PC-9 (cell line): ENCODE measurements around the gene AP4M1. TPM values are rescaled to one million over a fixed set of nuclear protein-coding genes. Genes with fewer than 3 reads are reported as not detected.

Source experiments
- BruUV-seq: library from RNA; stranded (reverse); fragments of 400-500 nt; replicated peaks from 2 replicates; lab custom pipeline; 2021; lab: Mats Ljungman, UMichigan
- CTCF ChIA-PET: fragments of 300-600 bp; sonication (Branson Sonifier 250); formaldehyde crosslinking; loops from one replicate; lab custom pipeline; 2022; ENCODE audit warnings: antibody characterized with exemption; lab: Charles Lee
- POLR2A ChIA-PET: fragments of 300-600 bp; sonication (Branson Sonifier 250); formaldehyde crosslinking; loops from one replicate; lab custom pipeline; 2022; ENCODE audit warnings: antibody characterized with exemption; ENCODE audit not compliant: unreplicated experiment; lab: Charles Lee
- DNase-seq, 2 experiments: peaks; one replicate each; pipeline versions ENCODE4 v3.0.0 to v3.0.0-alpha.2; 2015 to 2022; ENCODE audit warnings: mixed read lengths in 1 of 2
- H2AFZ ChIP-seq: fragments of 200-600 bp; sonication (generic); 2 replicates; pipeline ENCODE4 v1.8.1; 2017; ENCODE audit warnings: antibody characterized with exemption
- H3F3A ChIP-seq: fragments of 200-600 bp; sonication (generic); 2 replicates; pipeline ENCODE4 v1.8.1; 2017; ENCODE audit warnings: antibody characterized with exemption, mild to moderate bottlenecking, low read depth; ENCODE audit not compliant: insufficient read depth
- H3K27ac ChIP-seq: fragments of 200-600 bp; sonication (generic); 2 replicates; pipeline ENCODE4 v1.6.1; 2016; ENCODE audit warnings: mixed run types
- H3K27me3 ChIP-seq: fragments of 200-600 bp; sonication (generic); 2 replicates; pipeline ENCODE4 v1.6.1; 2016; ENCODE audit warnings: low read depth, mixed run types; ENCODE audit not compliant: insufficient read depth
- H3K36me3 ChIP-seq: fragments of 200-600 bp; sonication (generic); 2 replicates; pipeline ENCODE4 v1.6.1; 2016; ENCODE audit warnings: low read depth, mixed run types
- H3K4me1 ChIP-seq: fragments of 200-600 bp; sonication (generic); replicated peaks from 2 replicates; pipeline ENCODE4 v1.6.1; 2016; ENCODE audit warnings: mixed run types; ENCODE audit not compliant: insufficient read depth
- H3K4me2 ChIP-seq: fragments of 200-600 bp; sonication (generic); 2 replicates; pipeline ENCODE4 v1.6.1; 2017; ENCODE audit warnings: mixed run types
- H3K4me3 ChIP-seq: fragments of 200-600 bp; sonication (generic); 2 replicates; pipeline ENCODE4 v1.6.1; 2016; ENCODE audit warnings: mixed run types
- H3K79me2 ChIP-seq: fragments of 200-600 bp; sonication (generic); 2 replicates; pipeline ENCODE4 v1.6.1; 2017; ENCODE audit warnings: low read depth, mixed run types
- H3K9me2 ChIP-seq: fragments of 200-600 bp; sonication (generic); 2 replicates; pipeline ENCODE4 v1.8.1; 2017; ENCODE audit warnings: mild to moderate bottlenecking; ENCODE audit not compliant: insufficient read depth
- H3K9me3 ChIP-seq: fragments of 200-600 bp; sonication (generic); 2 replicates; pipeline ENCODE4 v1.8.1; 2016; ENCODE audit warnings: low read depth; ENCODE audit not compliant: insufficient read depth
- H4K20me1 ChIP-seq: fragments of 200-600 bp; sonication (generic); 2 replicates; pipeline ENCODE4 v1.8.1; 2017; ENCODE audit not compliant: insufficient read depth
- CTCF ChIP-seq: fragments of 200-600 bp; sonication (generic); conservative IDR thresholded peaks from 2 replicates; pipeline ENCODE4 v1.6.1; 2017; ENCODE audit warnings: mixed run types, antibody characterized with exemption, mild to moderate bottlenecking, moderate library complexity
- EZH2 ChIP-seq: fragments of 200-600 bp; sonication (generic); IDR thresholded peaks from 2 replicates; pipeline ENCODE4 v1.8.0; 2017; ENCODE audit warnings: antibody characterized with exemption, low read depth
- intact Hi-C: fragments of 100-400 bp; cut with micrococcal nuclease; formaldehyde crosslinking; loops from one replicate; pipeline ENCODE4 v1.10.0; 2022; ENCODE audit not compliant: unreplicated experiment
- total RNA-seq: library from RNA; stranded (reverse); gene quantifications from 2 replicates; pipeline ENCODE4 v1.2.3, GENCODE V29; 2021

The AP4M1 gene
- total RNA-seq, 1 experiment from 2014 or later, result 18.1 TPM

- H3K36me3 ChIP-seq, result 0 out of 2 replicates have a peak, but pooled peaks cover 8% of the 10 kb centered on the region
- H3K9me3 ChIP-seq, result no peaks in the 10 kb centered on the region
- intact Hi-C loops, result no loop called here
- H3K27ac ChIP-seq, result no peak overlapping the region
- H3K9me2 ChIP-seq, result no peaks in the 10 kb centered on the region
- no peaks in the 10 kb centered on the region; the same call in 1 of the 2 replicates for H3F3A ChIP-seq
- no peak overlapping the region for H3K4me3 ChIP-seq
- no TSS peak for BruUV-seq
- H4K20me1 ChIP-seq, result no peaks in the 10 kb centered on the region
- no peaks in the 10 kb centered on the region for H3K4me1 ChIP-seq
- POLR2A ChIA-PET, result no interaction called here
- DNase-seq, result no peak
- CTCF ChIA-PET, result no interaction called here
- H3K79me2 ChIP-seq, result no peaks in the 10 kb centered on the region
- TF ChIP-seq CTCF (no peak), EZH2 (no peak)
- H2AFZ ChIP-seq, result no peak overlapping the region
- no peaks in the 10 kb centered on the region for H3K27me3 ChIP-seq
- H3K4me2 ChIP-seq, result no peak overlapping the region
Measured at GRCh38 chr7:100057006-100057405, 44.4 kb upstream of the AP4M1 start.

- ChIA-PET POLR2A (interaction anchor here (0.6 kb wide), 1 partner anchor 11 kb away, joined by 3 read pairs; no protein-coding TSS in a partner anchor), CTCF (interaction anchor here (0.7 kb wide), 2 partner anchors 457 to 1670 kb away, joined by 3 read pairs; no protein-coding TSS in a partner anchor)
- Histone ChIP-seq H3K9me3 (no peaks in the 10 kb centered on the region), H3F3A (no peaks in the 10 kb centered on the region), H4K20me1 (no peaks in the 10 kb centered on the region), H3K9me2 (no peaks in the 10 kb centered on the region), H3K36me3 (0 out of 2 replicates have a peak, but pooled peaks cover 8% of the 10 kb centered on the region), H3K27ac (no peak overlapping the region), H3K27me3 (no peaks in the 10 kb centered on the region), H3K4me3 (no peak overlapping the region), H3K4me2 (no peak overlapping the region), H2AFZ (no peak overlapping the region), H3K79me2 (no peaks in the 10 kb centered on the region), H3K4me1 (no peaks in the 10 kb centered on the region)
- DNase-seq, result no peak
- no TSS peak for BruUV-seq
- intact Hi-C loops, result no loop called here
- no peak for TF ChIP-seq EZH2
- no peak for TF ChIP-seq CTCF
Measured at GRCh38 chr7:100059251-100059739, 42.1 kb upstream of the AP4M1 start.

- no peaks in the 10 kb centered on the region for H4K20me1 ChIP-seq
- no peaks in the 10 kb centered on the region for H3K9me2 ChIP-seq
- no peak overlapping the region for H2AFZ ChIP-seq
- H3K4me1 ChIP-seq, result no peaks in the 10 kb centered on the region
- no peaks in the 10 kb centered on the region for H3K9me3 ChIP-seq
- no peak overlapping the region for H3K4me2 ChIP-seq
- no peak overlapping the region for H3K4me3 ChIP-seq
- no TSS peak for BruUV-seq
- CTCF ChIA-PET, result no interaction called here
- no peak for TF ChIP-seq EZH2
- no peak for TF ChIP-seq CTCF
- H3K79me2 ChIP-seq, result no peaks in the 10 kb centered on the region
- DNase-seq, result no peak
- intact Hi-C loops, result no loop called here
- H3K36me3 ChIP-seq, result peaks cover 11% of the 10 kb centered on the region; the same call in 1 of the 2 replicates
- H3K27me3 ChIP-seq, result no peaks in the 10 kb centered on the region
- POLR2A ChIA-PET, result interaction anchor here (0.6 kb wide), 1 partner anchor 35 kb away, joined by 9 read pairs; no protein-coding TSS in a partner anchor
- 0 out of 2 replicates have a peak, but pooled peaks cover 6% of the 10 kb centered on the region for H3F3A ChIP-seq
- H3K27ac ChIP-seq, result no peak overlapping the region
Measured at GRCh38 chr7:100061518-100062193, 39.8 kb upstream of the AP4M1 start.
